Glomerular visceral epithelial cell (primary cell): ENCODE data around the gene GOLGA7B.

Experiments
- DNase-seq: peaks from one replicate; pipeline ENCODE4 v3.0.0-alpha.2; 2016; ENCODE audit errors: extremely low spot score

GOLGA7B gene

GRCh38 chr10:97894092-97894491, 44.4 kb downstream of the GOLGA7B start:
- DNase-seq = no peak

- DNase-seq = no peak
Measured at GRCh38 chr10:97895084-97895483, 45.4 kb downstream of the GOLGA7B start.

GRCh38 chr10:97895915-97896314, 46.3 kb downstream of the GOLGA7B start:
- no peak for DNase-seq

GRCh38 chr10:97896756-97897358, 47.2 kb downstream of the GOLGA7B start:
- no peak for DNase-seq

GRCh38 chr10:97898429-97898828, 48.8 kb downstream of the GOLGA7B start:
- no peak for DNase-seq

GRCh38 chr10:97901381-97901780, 51.7 kb downstream of the GOLGA7B start:
- no peak for DNase-seq

- DNase-seq = no peak
Measured at GRCh38 chr10:97903128-97904017, 53.7 kb downstream of the GOLGA7B start.

GRCh38 chr10:97904018-97904381, 54.4 kb downstream of the GOLGA7B start:
- no peak for DNase-seq

- DNase-seq = no peak
Measured at GRCh38 chr10:97904576-97904975, 54.9 kb downstream of the GOLGA7B start.

GRCh38 chr10:97905276-97905675, 55.6 kb downstream of the GOLGA7B start:
- DNase-seq = no peak

- no peak for DNase-seq
Measured at GRCh38 chr10:97907211-97907610, 57.6 kb downstream of the GOLGA7B start.

GRCh38 chr10:97907830-97908229, 58.2 kb downstream of the GOLGA7B start:
- no peak for DNase-seq

GRCh38 chr10:97910661-97911060, 61.0 kb downstream of the GOLGA7B start:
- no peak for DNase-seq

- no peak for DNase-seq
Measured at GRCh38 chr10:97911217-97911616, 61.6 kb downstream of the GOLGA7B start.

- DNase-seq = no peak
Measured at GRCh38 chr10:97913193-97913592, 63.5 kb downstream of the GOLGA7B start.

- DNase-seq = no peak
Measured at GRCh38 chr10:97913614-97914013, 64.0 kb downstream of the GOLGA7B start.

- DNase-seq = no peak
Measured at GRCh38 chr10:97914171-97914836, 64.7 kb downstream of the GOLGA7B start.

GRCh38 chr10:97914837-97915211, 65.2 kb downstream of the GOLGA7B start:
- peak; percentile 73 for DNase-seq

GRCh38 chr10:97915346-97916131, 65.9 kb downstream of the GOLGA7B start:
- DNase-seq = no peak

GRCh38 chr10:97916586-97916985, 66.9 kb downstream of the GOLGA7B start:
- no peak for DNase-seq

GRCh38 chr10:97919012-97919411, 69.4 kb downstream of the GOLGA7B start:
- no peak for DNase-seq

- DNase-seq = no peak
Measured at GRCh38 chr10:97920865-97921264, 71.2 kb downstream of the GOLGA7B start.
